Stomach (tissue), 9 donors: ENCODE data around the gene PTCD1. TPM values are rescaled to one million over a fixed set of nuclear protein-coding genes. Genes with fewer than 3 reads are reported as not detected.

Source experiments
- DNase-seq, 2 donors: peaks; one replicate each; pipeline versions ENCODE4 v3.0.0 to v3.0.0-alpha.2; 2013 to 2019
- H3K27ac ChIP-seq, 5 donors: fragments of 200-600 bp in 4 of 5; sonication (generic) in 4 of 5; one replicate each; pipeline ENCODE4 v1.5.1; 2013 to 2019; ENCODE audit warnings: mild to moderate bottlenecking in 1 of 5, moderate library complexity in 1 of 5
- H3K27me3 ChIP-seq, 3 donors: fragments of 200-600 bp; sonication (generic); one replicate each; pipeline ENCODE4 v1.5.1; 2017 to 2019; ENCODE audit warnings: mixed run types in 1 of 3
- H3K36me3 ChIP-seq, 4 donors: fragments of 200-600 bp; sonication (generic); 1 replicate in 3 of 4; 2 replicates in 1 of 4; pipeline ENCODE4 v1.5.1; 2016 to 2019
- H3K4me1 ChIP-seq, 4 donors: fragments of 200-600 bp; sonication (generic); one replicate each; pipeline ENCODE4 v1.5.1; 2016 to 2019
- H3K4me3 ChIP-seq, 4 donors: fragments of 200-600 bp; sonication (generic) in 3 of 4; one replicate each; pipeline ENCODE4 v1.5.1; 2016 to 2019; ENCODE audit warnings: mild to moderate bottlenecking in 1 of 4
- H3K9me3 ChIP-seq, 4 donors: fragments of 200-600 bp; sonication (generic); one replicate each; pipeline ENCODE4 v1.5.1; 2016 to 2019
- EP300 ChIP-seq: sonication (generic); formaldehyde crosslinking; IDR thresholded peaks from one replicate; pipeline ENCODE4 v1.6.1; 2017; ENCODE audit warnings: antibody characterized with exemption
- POLR2A ChIP-seq, 4 donors: fragments of 450-650 bp; IDR thresholded peaks; one replicate each; pipeline ENCODE4 v1.6.1; 2016; ENCODE audit warnings: antibody characterized with exemption in 4 of 4, control low read depth in 2 of 4, mild to moderate bottlenecking in 1 of 4, moderate library complexity in 1 of 4
- POLR2AphosphoS5 ChIP-seq, 3 donors: sonication (generic); formaldehyde crosslinking; IDR thresholded peaks; one replicate each; pipeline ENCODE4 v1.6.1; 2016; ENCODE audit warnings: antibody characterized with exemption in 3 of 3
- WGBS, 5 donors: extraction: QIAGEN DNeasy Blood & Tissue Kit in 3 of 5; methylation state at CpG; one replicate each; pipeline versions ENCODE4 v1.1.5 to v1.1.7; 2013 to 2018; 5-methylcytosine and 5-hydroxymethylcytosine counted together
- intact Hi-C: fragments of 100-400 bp; cut with DNase I; formaldehyde crosslinking; loops from one replicate; pipeline ENCODE4 v1.15.1; 2023; ENCODE audit warnings: low total_unique reads
- polyA plus RNA-seq, 3 donors: library from polyadenylated mRNA; stranded (reverse); fragments of 200-250 nt; gene quantifications; one replicate each; pipeline ENCODE4 v1.2.3, GENCODE V29; 2013
- total RNA-seq, 5 donors: library from RNA; depleted of rRNA; stranded (reverse); fragments of >200 nt; gene quantifications; one replicate each; pipeline versions ENCODE4 v1.1.0 to v1.2.3, GENCODE V29; 2014 to 2016
- TF ChIP-seq, protein P1 (sequence below), 7 experiments: fragments of 450-650 bp in 4 of 7; fragments of 200-600 bp in 3 of 7; sonication (generic) in 3 of 7; IDR thresholded peaks; one replicate each; pipeline ENCODE4 v1.5.1; 2016 to 2019; ENCODE audit warnings: antibody characterized with exemption in 7 of 7, control low read depth in 2 of 7, mild to moderate bottlenecking in 1 of 7
- donor health status: healthy with polysubstance abuse.
- donor health status: Bipolar disorder and iron deficiency.
- donor health status: healthy.

The PTCD1 gene
- total and polyA plus RNA-seq, 8 donors = 0.87 to 3.5 (median 2.3) TPM

DNA sequence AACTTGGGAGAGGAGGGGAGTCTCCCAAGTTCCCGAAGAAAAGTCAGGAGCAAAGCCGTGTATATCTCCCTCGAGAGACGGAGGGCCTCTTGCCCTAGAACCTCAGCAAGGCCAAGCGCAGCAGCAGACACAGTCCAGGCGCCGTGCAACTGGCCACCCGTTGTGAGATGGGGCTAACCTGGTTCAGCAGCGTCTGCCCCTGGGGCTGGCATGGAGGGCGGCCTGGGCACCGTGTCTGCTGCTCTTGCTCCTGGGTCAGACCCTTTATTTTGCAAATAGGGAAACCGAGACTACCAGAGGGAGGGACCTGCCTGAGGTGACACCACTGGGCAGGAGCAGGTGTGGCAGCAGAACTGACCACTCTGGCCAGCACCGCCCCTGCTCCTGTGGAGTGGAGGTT lies 13.9 kb upstream of the PTCD1 start:
- H3K27ac ChIP-seq = no peak overlapping the region
- intact Hi-C loops = no loop called here
- no peaks in the 10 kb centered on the region for H3K9me3 ChIP-seq
- DNase-seq = no peak
- H3K4me1 ChIP-seq = no peaks in the 10 kb centered on the region
- 83 to 92% (median 90%) methylated on average over 9 to 13 of the region's 13 CpGs for WGBS, 5 donors
- no peak for TF ChIP-seq POLR2AphosphoS5 (IDR thresholded peaks at IDR 0.05)
- TF ChIP-seq POLR2A (IDR thresholded peaks at IDR 0.05) = no peak
- TF ChIP-seq EP300 = no peak
- no peak overlapping the region for H3K4me3 ChIP-seq
- H3K36me3 ChIP-seq = peaks cover 73 to 100% (median 100%) of the 10 kb centered on the region in 4 donors
- no peaks in the 10 kb centered on the region for H3K27me3 ChIP-seq

DNA sequence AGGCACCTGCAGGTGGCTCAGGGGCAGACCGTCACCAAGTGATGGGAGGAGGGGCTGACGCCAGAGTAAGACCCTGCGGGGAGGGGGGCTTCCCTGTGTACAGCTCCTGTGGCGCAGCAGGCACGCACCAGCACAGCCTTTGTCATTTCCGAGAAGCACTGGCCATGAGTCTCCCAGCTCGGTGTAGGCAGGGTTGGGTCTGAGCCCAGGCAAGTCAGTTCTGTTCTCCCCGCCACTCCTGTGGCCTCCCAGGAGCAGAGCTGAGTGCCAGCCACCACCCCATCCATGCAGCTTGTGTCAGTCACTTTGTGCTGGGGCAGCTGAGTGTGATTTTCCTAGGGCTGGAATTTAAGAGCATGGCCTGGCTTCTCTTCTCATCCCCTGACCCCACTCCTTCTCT lies 13.3 kb upstream of the PTCD1 start:
- H3K27me3 ChIP-seq = no peaks in the 10 kb centered on the region
- intact Hi-C loops = no loop called here
- TF ChIP-seq POLR2A (IDR thresholded peaks at IDR 0.05) (no peak), POLR2AphosphoS5 (IDR thresholded peaks at IDR 0.05) (no peak), EP300 (no peak)
- TF ChIP-seq, protein P1, sequence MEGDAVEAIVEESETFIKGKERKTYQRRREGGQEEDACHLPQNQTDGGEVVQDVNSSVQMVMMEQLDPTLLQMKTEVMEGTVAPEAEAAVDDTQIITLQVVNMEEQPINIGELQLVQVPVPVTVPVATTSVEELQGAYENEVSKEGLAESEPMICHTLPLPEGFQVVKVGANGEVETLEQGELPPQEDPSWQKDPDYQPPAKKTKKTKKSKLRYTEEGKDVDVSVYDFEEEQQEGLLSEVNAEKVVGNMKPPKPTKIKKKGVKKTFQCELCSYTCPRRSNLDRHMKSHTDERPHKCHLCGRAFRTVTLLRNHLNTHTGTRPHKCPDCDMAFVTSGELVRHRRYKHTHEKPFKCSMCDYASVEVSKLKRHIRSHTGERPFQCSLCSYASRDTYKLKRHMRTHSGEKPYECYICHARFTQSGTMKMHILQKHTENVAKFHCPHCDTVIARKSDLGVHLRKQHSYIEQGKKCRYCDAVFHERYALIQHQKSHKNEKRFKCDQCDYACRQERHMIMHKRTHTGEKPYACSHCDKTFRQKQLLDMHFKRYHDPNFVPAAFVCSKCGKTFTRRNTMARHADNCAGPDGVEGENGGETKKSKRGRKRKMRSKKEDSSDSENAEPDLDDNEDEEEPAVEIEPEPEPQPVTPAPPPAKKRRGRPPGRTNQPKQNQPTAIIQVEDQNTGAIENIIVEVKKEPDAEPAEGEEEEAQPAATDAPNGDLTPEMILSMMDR (IDR thresholded peaks at IDR 0.05) = no peak
- H3K4me1 ChIP-seq = no peaks in the 10 kb centered on the region
- H3K4me3 ChIP-seq = no peak overlapping the region
- no peaks in the 10 kb centered on the region for H3K9me3 ChIP-seq
- no peak for DNase-seq
- peaks cover 67 to 100% (median 100%) of the 10 kb centered on the region in 4 donors for H3K36me3 ChIP-seq
- WGBS, 5 donors = 80 to 93% (median 88%) methylated on average over 1 to 8 of the region's 8 CpGs
- no peak overlapping the region for H3K27ac ChIP-seq

DNA sequence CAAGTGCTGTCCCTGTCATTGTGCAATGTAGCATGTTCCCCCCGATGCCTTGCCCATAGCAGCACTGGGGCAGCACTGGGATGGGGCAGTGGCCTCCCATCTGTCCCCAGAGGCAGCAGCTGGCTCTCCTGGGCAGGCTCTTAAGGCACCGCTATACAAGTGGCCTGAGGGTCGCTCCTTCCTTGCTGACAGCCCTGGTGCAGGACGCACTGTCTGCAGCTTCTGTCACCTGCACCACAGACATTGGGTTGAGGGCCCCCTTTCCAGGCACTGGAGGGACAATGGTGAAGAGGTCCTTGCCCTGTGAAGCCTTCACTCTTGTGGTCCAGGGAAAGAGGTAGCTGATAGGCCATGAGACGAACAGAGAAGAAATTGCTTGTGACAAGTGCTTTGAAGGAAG lies 10.7 kb upstream of the PTCD1 start:
- no peak overlapping the region for H3K27ac ChIP-seq
- no peak overlapping the region for H3K4me3 ChIP-seq
- no peaks in the 10 kb centered on the region for H3K4me1 ChIP-seq
- H3K27me3 ChIP-seq = no peaks in the 10 kb centered on the region
- TF ChIP-seq, protein P1 (IDR thresholded peaks at IDR 0.05) = no peak
- TF ChIP-seq EP300 = no peak
- no peak for TF ChIP-seq POLR2A (IDR thresholded peaks at IDR 0.05)
- no peak for TF ChIP-seq POLR2AphosphoS5 (IDR thresholded peaks at IDR 0.05)
- peaks cover 49 to 100% (median 99%) of the 10 kb centered on the region in 4 donors for H3K36me3 ChIP-seq
- 89 to 98% (median 94%) methylated on average over 3 to 5 of the region's 5 CpGs for WGBS, 5 donors
- no peaks in the 10 kb centered on the region for H3K9me3 ChIP-seq
- intact Hi-C loops = no loop called here
- no peak for DNase-seq

DNA sequence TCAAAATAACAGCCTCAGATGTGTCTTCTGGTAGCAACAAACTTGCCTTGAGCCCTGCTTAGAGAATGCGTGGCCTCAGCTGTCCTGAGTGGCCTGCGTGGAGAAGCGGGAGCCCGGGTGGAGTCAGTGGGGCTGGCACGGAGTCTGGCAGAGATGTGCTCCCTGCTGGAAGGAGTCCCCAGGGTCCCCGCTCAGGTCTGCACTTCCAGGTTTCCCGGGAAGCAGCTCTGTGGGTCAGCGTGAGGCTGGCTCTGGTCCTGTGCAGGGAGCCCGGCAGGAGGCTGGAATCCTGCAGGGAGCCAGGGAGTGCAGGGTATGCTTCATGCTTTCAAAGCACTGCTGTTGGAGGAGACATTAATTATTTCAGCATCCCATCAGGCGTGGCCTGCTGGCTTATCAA lies 10.3 kb upstream of the PTCD1 start:
- Histone ChIP-seq H3K4me3 (no peak overlapping the region), H3K4me1 (no peaks in the 10 kb centered on the region), H3K27me3 (no peaks in the 10 kb centered on the region), H3K9me3 (no peaks in the 10 kb centered on the region), H3K27ac (no peak overlapping the region), H3K36me3 (peaks cover 44 to 100% (median 99%) of the 10 kb centered on the region in 4 donors)
- WGBS, 5 donors = 89 to 94% (median 93%) methylated on average over 9 to 10 of the region's 10 CpGs
- intact Hi-C loops = no loop called here
- TF ChIP-seq, protein P1 (IDR thresholded peaks at IDR 0.05) = no peak
- no peak for TF ChIP-seq POLR2A (IDR thresholded peaks at IDR 0.05)
- TF ChIP-seq EP300 = no peak
- no peak for TF ChIP-seq POLR2AphosphoS5 (IDR thresholded peaks at IDR 0.05)
- no peak for DNase-seq

DNA sequence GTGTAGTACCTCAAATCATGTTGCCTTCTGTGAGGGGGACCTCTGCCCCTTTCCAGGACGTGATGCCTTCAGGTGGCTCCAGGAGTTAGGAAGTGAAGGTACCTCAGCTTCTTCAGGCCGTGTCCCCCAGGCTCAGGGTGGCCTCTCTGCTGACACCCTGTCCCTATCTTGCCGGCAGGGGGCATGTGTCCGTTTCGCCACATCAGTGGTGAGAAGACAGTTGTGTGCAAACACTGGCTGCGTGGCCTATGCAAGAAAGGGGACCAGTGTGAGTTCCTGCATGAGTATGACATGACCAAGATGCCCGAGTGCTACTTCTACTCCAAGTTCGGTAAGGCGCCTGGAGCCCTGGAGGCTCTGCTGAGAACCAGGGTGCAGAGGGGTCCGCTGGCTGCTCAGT lies 9.3 kb upstream of the PTCD1 start:
- Histone ChIP-seq H3K27me3 (no peaks in the 10 kb centered on the region), H3K4me3 (no peak overlapping the region), H3K4me1 (no peaks in the 10 kb centered on the region), H3K9me3 (no peaks in the 10 kb centered on the region), H3K27ac (no peak overlapping the region), H3K36me3 (peaks cover 40 to 100% (median 99%) of the 10 kb centered on the region in 4 donors)
- 79 to 90% (median 88%) methylated on average over 9 to 10 of the region's 10 CpGs for WGBS, 5 donors
- DNase-seq = no peak
- TF ChIP-seq EP300 (no peak), POLR2AphosphoS5 (IDR thresholded peaks at IDR 0.05) (no peak)
- TF ChIP-seq, protein P1 (IDR thresholded peaks at IDR 0.05) = no peak
- intact Hi-C loops = no loop called here
